OCI-LY1 (cell line): ENCODE results near the gene PRICKLE4.

Experiments used
- H2AFZ ChIP-seq: fragments of 200-600 bp; sonication (generic), shearing (Covaris generic); 2 replicates; pipeline ENCODE4 v1.6.0; 2014; ENCODE audit warnings: antibody characterized with exemption, mild to moderate bottlenecking, low read length
- H3F3A ChIP-seq: fragments of 200-600 bp; sonication (generic), shearing (Covaris generic); 2 replicates; pipeline ENCODE4 v1.6.0; 2014; ENCODE audit warnings: mild to moderate bottlenecking, antibody characterized with exemption, low read length, moderate library complexity; ENCODE audit not compliant: insufficient read depth
- H3K27ac ChIP-seq: fragments of 200-600 bp; sonication (generic); 2 replicates; pipeline ENCODE4 v1.5.1; 2014; ENCODE audit warnings: low read length, mixed run types, mild to moderate bottlenecking, low read depth; ENCODE audit not compliant: poor library complexity, severe bottlenecking
- H3K27me3 ChIP-seq: fragments of 200-600 bp; sonication (generic); 2 replicates; pipeline ENCODE4 v1.6.0; 2014; ENCODE audit warnings: antibody characterized with exemption, mild to moderate bottlenecking, low read length, moderate library complexity; ENCODE audit not compliant: insufficient read depth
- H3K36me3 ChIP-seq: fragments of 200-600 bp; sonication (generic); 2 replicates; pipeline ENCODE4 v1.6.1; 2014; ENCODE audit warnings: mild to moderate bottlenecking, antibody characterized with exemption, low read length, moderate library complexity, mixed read lengths; ENCODE audit not compliant: insufficient read depth
- H3K4me1 ChIP-seq: fragments of 200-600 bp; sonication (generic); 2 replicates; pipeline ENCODE4 v1.5.1; 2014; ENCODE audit warnings: mild to moderate bottlenecking, low read length, moderate library complexity; ENCODE audit not compliant: insufficient read depth, severe bottlenecking
- H3K4me2 ChIP-seq: fragments of 200-600 bp; sonication (generic), shearing (Covaris generic); 2 replicates; pipeline ENCODE4 v1.6.1; 2014; ENCODE audit warnings: low read length
- H3K4me3 ChIP-seq: fragments of 200-600 bp; sonication (generic); 2 replicates; pipeline ENCODE4 v1.5.1; 2014; ENCODE audit warnings: low read length, low read depth, mild to moderate bottlenecking, mixed read lengths; ENCODE audit not compliant: poor library complexity, severe bottlenecking
- H3K79me2 ChIP-seq: fragments of 200-600 bp; shearing (Covaris generic); 2 replicates; pipeline ENCODE4 v1.6.1; 2016; ENCODE audit warnings: mixed run types, low read length, mixed read lengths; ENCODE audit not compliant: insufficient read depth
- H3K9ac ChIP-seq: fragments of 200-600 bp; sonication (generic), shearing (Covaris generic); 2 replicates; pipeline ENCODE4 v1.6.1; 2014; ENCODE audit warnings: mild to moderate bottlenecking, low read length, mixed read lengths
- H3K9me2 ChIP-seq: fragments of 200-600 bp; sonication (generic), shearing (Covaris generic); 2 replicates; pipeline ENCODE4 v1.6.1; 2014; ENCODE audit warnings: low read depth, mild to moderate bottlenecking, low read length, mixed read lengths
- H3K9me3 ChIP-seq: fragments of 200-600 bp; shearing (Covaris generic); 2 replicates; pipeline ENCODE4 v1.6.1; 2014; ENCODE audit warnings: low read length, mixed read lengths
- H4K20me1 ChIP-seq: fragments of 200-600 bp; sonication (generic), shearing (Covaris generic); 2 replicates; pipeline ENCODE4 v1.6.0; 2016; ENCODE audit warnings: mild to moderate bottlenecking, low read length; ENCODE audit not compliant: insufficient read depth
- EZH2 ChIP-seq: fragments of 200-600 bp; sonication (generic), shearing (Covaris generic); IDR thresholded peaks from 2 replicates; pipeline ENCODE4 v1.8.0; 2017; ENCODE audit warnings: borderline replicate concordance, mixed run types, mild to moderate bottlenecking, antibody characterized with exemption, low read length, moderate library complexity, mixed read lengths
- TF ChIP-seq, protein P1 (sequence below): fragments of 200-600 bp; sonication (generic), shearing (Covaris generic); IDR thresholded peaks from 2 replicates; pipeline ENCODE4 v1.5.1; 2017; ENCODE audit warnings: mild to moderate bottlenecking, antibody characterized with exemption, low read length, moderate library complexity, mixed read lengths

PRICKLE4 gene

DNA sequence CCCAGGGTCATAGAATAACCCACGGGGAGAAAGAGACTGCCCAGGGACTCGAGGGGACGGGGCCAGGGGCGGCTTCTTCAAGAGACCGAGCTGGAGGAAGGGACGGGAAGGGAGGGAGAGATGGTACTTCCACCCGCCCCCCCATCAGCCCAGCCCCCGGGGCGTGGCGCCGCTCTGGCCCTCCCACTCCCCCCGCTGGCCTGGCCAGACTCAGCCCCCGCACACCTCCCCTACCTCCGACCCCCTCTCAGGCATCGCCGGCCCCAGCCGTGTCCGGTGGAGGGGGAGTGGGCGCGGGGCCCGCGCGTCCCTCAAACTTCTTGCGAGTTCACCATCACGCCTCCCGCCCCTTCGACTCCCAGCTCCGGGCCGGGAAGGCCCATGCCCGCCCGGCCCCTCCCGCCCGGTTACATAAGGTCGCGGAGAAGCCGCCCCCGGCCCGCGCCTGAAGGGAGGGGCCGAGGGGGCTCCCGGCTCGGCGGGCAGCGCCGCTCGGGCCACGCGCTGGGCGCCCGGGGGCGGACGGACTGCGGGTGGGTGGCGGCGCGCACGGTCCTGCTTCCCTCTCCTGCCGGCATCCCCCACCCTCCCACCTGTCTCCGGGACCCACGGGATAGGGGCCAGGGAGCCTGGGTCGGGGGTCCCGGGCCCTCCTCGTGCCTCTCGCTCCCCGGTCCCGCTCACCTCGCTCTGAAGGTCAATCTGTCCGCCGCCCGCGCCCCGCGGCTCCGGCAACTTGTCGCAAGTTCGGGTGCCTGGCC, 45.7 kb upstream of the PRICKLE4 start:
- Histone ChIP-seq H3K27ac (peak overlapping the region; percentile 93), H3K9me2 (no peaks in the 10 kb centered on the region), H3K36me3 (no peaks in the 10 kb centered on the region), H3F3A (no peaks in the 10 kb centered on the region), H2AFZ (no peak overlapping the region), H3K4me1 (peaks cover 48% of the 10 kb centered on the region), H3K9ac (peak overlapping the region; percentile 86), H3K27me3 (peaks cover 5% of the 10 kb centered on the region; the same call in 1 of the 2 replicates), H3K9me3 (no peaks in the 10 kb centered on the region), H3K4me3 (peak overlapping the region; percentile 79), H4K20me1 (no peaks in the 10 kb centered on the region), H3K79me2 (no peaks in the 10 kb centered on the region), H3K4me2 (peak overlapping the region; percentile 78)
- TF ChIP-seq, protein P1, sequence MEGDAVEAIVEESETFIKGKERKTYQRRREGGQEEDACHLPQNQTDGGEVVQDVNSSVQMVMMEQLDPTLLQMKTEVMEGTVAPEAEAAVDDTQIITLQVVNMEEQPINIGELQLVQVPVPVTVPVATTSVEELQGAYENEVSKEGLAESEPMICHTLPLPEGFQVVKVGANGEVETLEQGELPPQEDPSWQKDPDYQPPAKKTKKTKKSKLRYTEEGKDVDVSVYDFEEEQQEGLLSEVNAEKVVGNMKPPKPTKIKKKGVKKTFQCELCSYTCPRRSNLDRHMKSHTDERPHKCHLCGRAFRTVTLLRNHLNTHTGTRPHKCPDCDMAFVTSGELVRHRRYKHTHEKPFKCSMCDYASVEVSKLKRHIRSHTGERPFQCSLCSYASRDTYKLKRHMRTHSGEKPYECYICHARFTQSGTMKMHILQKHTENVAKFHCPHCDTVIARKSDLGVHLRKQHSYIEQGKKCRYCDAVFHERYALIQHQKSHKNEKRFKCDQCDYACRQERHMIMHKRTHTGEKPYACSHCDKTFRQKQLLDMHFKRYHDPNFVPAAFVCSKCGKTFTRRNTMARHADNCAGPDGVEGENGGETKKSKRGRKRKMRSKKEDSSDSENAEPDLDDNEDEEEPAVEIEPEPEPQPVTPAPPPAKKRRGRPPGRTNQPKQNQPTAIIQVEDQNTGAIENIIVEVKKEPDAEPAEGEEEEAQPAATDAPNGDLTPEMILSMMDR = no peak
- TF ChIP-seq EZH2 = no peak

DNA sequence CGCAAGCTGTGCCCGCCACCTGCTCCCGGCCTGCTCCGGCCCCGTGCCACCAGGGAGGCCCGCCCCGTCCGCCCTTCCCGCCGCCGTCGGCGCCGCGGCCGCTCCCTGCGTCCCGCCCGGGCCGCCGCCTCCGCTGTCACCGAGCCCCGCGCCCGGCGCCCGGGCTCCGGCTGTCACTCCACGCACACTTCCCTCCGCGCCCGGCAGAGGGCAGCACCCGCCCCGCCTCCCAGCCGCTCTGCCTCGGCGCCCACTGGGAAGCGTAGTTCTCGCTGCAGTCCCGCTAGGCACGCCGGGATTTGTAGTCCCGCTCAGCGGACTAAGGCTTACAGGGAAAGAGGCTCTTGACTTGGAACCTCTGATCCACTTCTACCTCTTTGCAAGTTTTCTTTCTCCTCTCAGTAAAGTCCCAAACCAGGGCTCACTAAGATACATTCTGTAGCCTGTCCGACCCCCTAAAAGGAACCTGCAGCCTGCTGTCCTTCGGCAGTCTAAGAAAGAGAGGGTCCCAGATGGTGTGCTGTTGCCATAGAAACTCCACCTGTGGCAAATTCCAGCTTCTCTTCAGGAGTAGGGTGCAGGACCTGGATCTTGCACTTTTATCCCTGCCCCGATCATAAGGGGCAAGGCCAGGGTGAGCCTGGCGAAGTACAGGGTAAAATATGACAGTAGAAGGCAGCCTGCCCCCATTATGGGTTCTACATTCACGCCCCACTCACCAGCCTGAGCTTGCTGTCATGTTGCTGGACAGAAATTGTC, 45.0 kb upstream of the PRICKLE4 start, which contains the start of gene TFEB:
Gene TFEB, minus strand, starts transcription at position 182 of the 759 bp plus-strand sequence. CDS start 44,395 bp downstream, outside the sequence.
- Histone ChIP-seq H4K20me1 (no peaks in the 10 kb centered on the region), H3K79me2 (no peaks in the 10 kb centered on the region), H3K9me2 (no peaks in the 10 kb centered on the region), H3K27me3 (peaks cover 8% of the 10 kb centered on the region; the same call in 1 of the 2 replicates), H2AFZ (no peak within 1 kb of the TSS), H3F3A (no peaks in the 10 kb centered on the region), H3K4me3 (peak within 1 kb of the TSS; percentile 79), H3K36me3 (no peaks in the 10 kb centered on the region), H3K4me1 (peaks cover 41% of the 10 kb centered on the region), H3K27ac (peak within 1 kb of the TSS; percentile 93), H3K9ac (peak within 1 kb of the TSS; percentile 86), H3K4me2 (peak within 1 kb of the TSS; percentile 78), H3K9me3 (no peaks in the 10 kb centered on the region)
- TF ChIP-seq, protein P1 = peak; percentile 73
- TF ChIP-seq EZH2 = no peak

DNA sequence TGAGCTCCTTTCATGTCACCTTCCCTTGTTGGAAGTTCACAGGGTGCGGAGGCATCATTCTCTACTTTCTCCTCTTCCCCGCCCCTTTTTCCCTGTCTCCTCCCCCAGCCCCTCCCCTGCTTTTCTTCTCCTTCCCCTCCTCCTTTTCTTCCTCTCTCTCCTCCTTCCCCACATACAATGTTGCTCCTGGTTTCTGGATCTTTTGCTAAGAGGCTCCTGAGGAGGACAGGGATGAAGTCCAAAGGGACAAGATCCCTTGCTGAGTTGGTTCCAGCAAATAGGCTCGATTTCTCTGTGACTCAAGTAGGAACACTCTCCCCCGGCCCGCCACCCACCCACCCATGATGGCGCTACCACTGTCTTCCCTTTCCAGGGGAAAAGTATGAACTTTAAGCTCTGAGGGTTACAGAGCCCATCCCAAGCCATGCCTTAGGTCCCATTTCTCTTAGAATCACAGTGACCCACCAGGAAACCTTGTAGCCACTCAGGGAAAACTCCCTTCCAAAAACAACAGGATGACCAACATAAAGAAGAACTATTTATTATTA, 44.3 kb upstream of the PRICKLE4 start:
- Histone ChIP-seq H3K36me3 (no peaks in the 10 kb centered on the region), H3K27me3 (peaks cover 8% of the 10 kb centered on the region; the same call in 1 of the 2 replicates), H2AFZ (no peak overlapping the region), H4K20me1 (no peaks in the 10 kb centered on the region), H3K9ac (no peak overlapping the region), H3K4me3 (peak overlapping the region; percentile 42), H3K27ac (no peak overlapping the region), H3F3A (no peaks in the 10 kb centered on the region), H3K79me2 (no peaks in the 10 kb centered on the region), H3K9me2 (no peaks in the 10 kb centered on the region), H3K9me3 (no peaks in the 10 kb centered on the region), H3K4me1 (peaks cover 34% of the 10 kb centered on the region), H3K4me2 (peak overlapping the region; percentile 62)
- TF ChIP-seq EZH2 = no peak
- TF ChIP-seq, protein P1 = no peak
